NCI-H345 treated with DMSO at 0.1 percent for 48 hours (cell line): ENCODE data around the gene UBE2L5.

ENCODE experiments used
- DNase-seq: peaks from one replicate; lab custom pipeline; 2025; ENCODE audit not compliant: unreplicated experiment; lab: John Stamatoyannopoulos, UW

The UBE2L5 gene

GRCh38 chr13:30422054-30422839, at the start of gene UBE2L5:
Gene UBE2L5 (plus strand): TSS chr13:30422493. CDS start chr13:30427991, 5,498 bp downstream.
- no peak for DNase-seq

- no peak for DNase-seq
Observed at GRCh38 chr13:30373727-30374126, 48.6 kb upstream of the UBE2L5 start.

GRCh38 chr13:30375265-30375835, 46.9 kb upstream of the UBE2L5 start:
- DNase-seq = peak; percentile 17

- DNase-seq = no peak
Observed at GRCh38 chr13:30376426-30377311, 45.6 kb upstream of the UBE2L5 start.

- DNase-seq = no peak
Observed at GRCh38 chr13:30377312-30377685, 45.0 kb upstream of the UBE2L5 start.

GRCh38 chr13:30378191-30378590, 44.1 kb upstream of the UBE2L5 start:
- DNase-seq = no peak

- no peak for DNase-seq
Observed at GRCh38 chr13:30381049-30381448, 41.2 kb upstream of the UBE2L5 start.

- no peak for DNase-seq
Observed at GRCh38 chr13:30382836-30383525, 39.3 kb upstream of the UBE2L5 start.

- no peak for DNase-seq
Observed at GRCh38 chr13:30388406-30389283, 33.6 kb upstream of the UBE2L5 start.

GRCh38 chr13:30391956-30392680, 30.2 kb upstream of the UBE2L5 start:
- no peak for DNase-seq

- no peak for DNase-seq
Observed at GRCh38 chr13:30392681-30393045, 29.6 kb upstream of the UBE2L5 start.

GRCh38 chr13:30394751-30395191, 27.5 kb upstream of the UBE2L5 start:
- DNase-seq = no peak

GRCh38 chr13:30395192-30396158, 26.8 kb upstream of the UBE2L5 start:
- peak; percentile 57 for DNase-seq

- no peak for DNase-seq
Observed at GRCh38 chr13:30396434-30397075, 25.7 kb upstream of the UBE2L5 start.

- no peak for DNase-seq
Observed at GRCh38 chr13:30398601-30399072, 23.7 kb upstream of the UBE2L5 start.

GRCh38 chr13:30400376-30400775, 21.9 kb upstream of the UBE2L5 start:
- no peak for DNase-seq

- no peak for DNase-seq
Observed at GRCh38 chr13:30401347-30401746, 20.9 kb upstream of the UBE2L5 start.

- no peak for DNase-seq
Observed at GRCh38 chr13:30403456-30403855, 18.8 kb upstream of the UBE2L5 start.
